GM18867 (cell line): ENCODE results near the gene ANKUB1.

Experiments used
- ATAC-seq: cut with Tn5 transposase; IDR thresholded peaks from one replicate; pipeline ENCODE4 v1.9.1; 2021; ENCODE audit warnings: mild to moderate bottlenecking, moderate library complexity; ENCODE audit not compliant: unreplicated experiment

The ANKUB1 gene

DNA sequence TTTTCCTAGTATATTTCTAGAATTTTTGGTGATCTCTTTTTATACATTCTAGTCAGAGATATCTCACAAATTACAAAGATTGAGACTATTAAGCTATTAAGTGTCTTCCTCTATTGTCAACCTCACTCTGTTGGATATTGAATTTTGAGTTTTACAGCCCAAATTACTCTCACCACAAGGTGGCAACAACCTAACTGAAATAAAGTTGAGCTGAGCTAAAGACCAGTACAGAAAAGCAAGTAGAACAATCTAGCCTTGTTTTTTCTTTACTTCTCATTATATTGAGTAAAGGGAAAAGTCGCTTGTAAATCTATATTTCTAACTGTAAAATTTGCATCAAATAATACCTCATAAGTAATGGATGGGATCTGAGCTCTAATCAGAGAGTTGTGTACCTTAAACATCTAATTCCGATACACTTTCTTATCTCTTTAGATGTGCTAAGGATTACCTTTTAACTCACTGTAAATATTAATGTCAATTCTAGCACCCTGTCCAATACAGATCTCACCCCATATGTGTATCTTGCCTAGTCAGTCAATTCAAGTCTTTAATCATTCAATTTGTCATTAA is 26.5 kb downstream of the ANKUB1 start:
- no peak for ATAC-seq

DNA sequence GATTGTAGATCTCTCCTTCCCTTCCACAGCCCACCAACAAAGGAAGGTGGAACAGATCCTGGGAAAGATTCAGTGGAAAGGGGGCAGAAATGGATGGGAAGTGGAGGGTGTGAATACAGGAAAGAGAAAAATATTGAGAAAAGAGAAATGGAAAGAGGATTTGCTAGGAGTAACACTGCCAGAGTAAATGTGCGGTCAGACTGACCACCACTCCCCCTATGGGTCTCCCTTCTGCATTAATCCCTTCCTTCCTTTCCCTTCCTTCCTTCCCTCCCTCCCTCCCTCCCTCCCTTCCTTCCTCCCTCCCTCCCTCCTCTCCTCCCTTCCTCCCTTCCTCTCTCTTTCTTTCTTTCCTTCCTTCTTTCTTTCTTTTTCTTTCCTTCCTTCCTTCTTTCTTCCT is 28.1 kb downstream of the ANKUB1 start:
- ATAC-seq, result no peak

- ATAC-seq, result no peak
Observed at GRCh38 chr3:149763565-149764195, 28.7 kb downstream of the ANKUB1 start.

DNA sequence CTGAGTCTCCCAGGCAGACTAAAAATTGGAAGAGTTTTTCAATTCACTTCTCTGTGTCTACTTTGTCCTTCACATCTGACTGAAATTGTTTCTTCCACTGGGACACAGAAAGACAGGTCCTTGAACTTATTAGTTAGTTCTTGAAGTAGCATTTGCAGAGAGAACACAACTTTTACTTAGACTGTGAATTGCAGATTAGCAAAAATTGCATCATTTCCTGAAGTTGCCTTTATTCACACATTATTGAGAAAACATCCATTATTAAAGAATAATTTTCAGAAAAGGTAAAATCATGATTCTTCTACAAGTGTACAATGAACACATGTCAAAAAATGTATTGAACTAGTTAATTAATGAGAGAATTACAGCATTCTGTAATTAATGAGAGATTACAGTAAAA is 38.6 kb downstream of the ANKUB1 start:
- no peak for ATAC-seq

DNA sequence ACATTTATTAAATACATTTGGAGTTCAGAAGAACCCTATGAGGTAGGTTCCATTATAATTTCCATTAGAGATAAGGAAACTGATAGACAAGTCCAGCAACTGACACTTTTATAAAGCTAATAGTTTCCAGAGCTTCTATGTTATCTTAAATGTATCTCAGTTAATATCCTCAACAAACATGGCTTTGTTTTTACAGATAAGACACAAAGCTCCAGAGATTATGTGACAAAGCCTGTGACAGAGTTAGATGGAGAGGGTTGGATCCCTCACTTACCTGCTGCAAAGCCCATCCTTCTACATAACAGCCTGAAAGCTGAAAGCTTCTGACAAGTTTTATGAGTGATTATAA is 39.6 kb downstream of the ANKUB1 start:
- ATAC-seq, result no peak

GRCh38 chr3:149752051-149752787 is 40.1 kb downstream of the ANKUB1 start, which contains the start of gene COMMD2:
COMMD2 (minus strand) TSS chr3:149752489; CDS start chr3:149752444, 45 bp downstream.
- peak; percentile 99 for ATAC-seq

- ATAC-seq, result no peak
Observed at GRCh38 chr3:149751551-149751950, 40.8 kb downstream of the ANKUB1 start.

- ATAC-seq, result no peak
Observed at GRCh38 chr3:149744606-149745005, 47.7 kb downstream of the ANKUB1 start.

- no peak for ATAC-seq
Observed at GRCh38 chr3:149744151-149744550, 48.2 kb downstream of the ANKUB1 start.

GRCh38 chr3:149739396-149739795 is 53.0 kb downstream of the ANKUB1 start:
- ATAC-seq, result no peak

DNA sequence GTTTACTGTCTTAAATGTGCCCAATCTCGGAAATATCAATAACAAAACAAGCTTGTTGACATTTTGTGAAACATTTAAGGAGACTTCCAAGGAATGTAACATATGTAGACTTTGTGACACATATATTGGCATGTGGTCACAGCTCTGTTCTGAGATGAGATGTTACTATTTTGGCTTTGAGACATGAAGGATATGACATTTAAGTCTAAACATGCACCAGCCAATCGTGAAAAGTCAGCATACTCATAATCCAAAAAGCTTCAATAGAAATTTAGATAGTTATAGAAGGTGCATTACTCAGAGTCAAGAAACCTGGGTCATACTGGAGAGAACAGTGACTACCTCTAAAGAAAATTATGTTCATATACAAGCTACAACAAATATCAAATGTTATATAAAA is 53.5 kb downstream of the ANKUB1 start:
- ATAC-seq, result no peak

DNA sequence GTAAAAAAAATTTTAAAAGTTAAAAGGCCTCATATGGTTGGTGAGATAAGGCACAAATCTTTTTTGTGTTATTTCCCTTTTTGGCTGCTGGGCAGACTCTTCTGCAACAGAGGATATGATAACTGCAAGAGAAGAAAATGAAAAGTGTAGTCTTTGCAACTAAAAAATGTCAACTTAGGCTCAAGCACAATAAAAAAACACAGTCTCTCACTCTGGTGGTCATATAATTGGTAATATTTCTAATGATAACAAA is 55.5 kb downstream of the ANKUB1 start:
- ATAC-seq, result no peak

- ATAC-seq, result no peak
Observed at GRCh38 chr3:149736175-149736952, 56.0 kb downstream of the ANKUB1 start.

DNA sequence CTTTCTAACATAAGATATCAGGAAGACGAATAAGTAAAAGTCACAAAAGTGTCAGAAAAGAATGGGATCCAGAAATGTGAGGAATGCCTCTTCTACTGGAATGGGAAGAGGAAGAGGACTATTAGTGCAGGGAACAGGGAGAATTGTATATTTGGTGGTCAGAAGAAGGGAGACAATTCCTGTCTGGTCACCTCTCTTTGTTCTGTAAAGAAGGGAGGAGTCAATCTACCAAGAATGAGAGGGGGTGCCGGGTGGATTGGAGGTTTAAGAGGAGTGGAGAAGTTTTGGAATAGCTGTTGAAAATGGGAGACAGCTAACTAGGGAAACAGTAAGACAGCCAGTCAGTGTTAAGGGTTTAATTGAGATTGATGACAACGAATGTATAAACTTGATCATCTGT is 60.1 kb downstream of the ANKUB1 start:
- ATAC-seq, result no peak

DNA sequence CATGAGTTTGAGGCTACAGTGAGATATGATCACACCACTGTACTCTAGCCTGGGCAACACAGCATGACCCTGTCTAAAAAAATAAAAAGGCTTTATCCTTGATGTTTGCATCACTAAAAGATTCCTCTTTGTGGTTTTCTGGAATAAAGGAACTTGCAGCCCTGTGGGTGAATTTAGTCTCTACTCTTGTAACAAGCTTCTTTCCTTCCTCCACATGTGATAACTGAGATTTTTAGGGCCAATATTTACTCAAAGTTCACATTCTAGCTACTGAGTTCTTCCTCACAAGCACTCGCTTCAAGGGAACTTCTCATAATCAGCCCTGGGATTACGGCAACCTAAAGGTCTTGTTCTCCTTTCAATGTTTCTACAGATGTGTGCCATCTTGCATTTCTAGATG is 64.7 kb downstream of the ANKUB1 start:
- no peak for ATAC-seq

GRCh38 chr3:149726716-149727407 is 65.5 kb downstream of the ANKUB1 start:
- ATAC-seq, result peak; percentile 89

DNA sequence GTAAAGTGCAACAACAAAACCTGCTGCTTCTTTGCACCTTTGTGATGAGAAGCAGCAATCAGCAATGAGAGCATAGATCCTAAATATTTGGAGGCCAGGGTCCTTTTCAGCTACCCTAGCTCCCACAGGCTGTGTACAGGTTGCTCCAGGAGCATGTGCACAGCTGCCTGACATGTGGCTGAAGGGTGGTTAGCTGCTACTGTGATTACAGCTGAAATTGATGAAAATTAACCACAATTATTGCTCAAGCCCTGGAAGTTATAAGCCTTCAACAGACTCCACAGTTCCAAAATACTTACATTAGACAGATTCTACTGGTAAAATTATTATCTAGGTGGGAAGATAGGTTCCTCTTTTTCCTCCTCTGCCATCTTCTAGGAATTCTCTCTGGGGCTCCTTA is 68.6 kb downstream of the ANKUB1 start:
- no peak for ATAC-seq

DNA sequence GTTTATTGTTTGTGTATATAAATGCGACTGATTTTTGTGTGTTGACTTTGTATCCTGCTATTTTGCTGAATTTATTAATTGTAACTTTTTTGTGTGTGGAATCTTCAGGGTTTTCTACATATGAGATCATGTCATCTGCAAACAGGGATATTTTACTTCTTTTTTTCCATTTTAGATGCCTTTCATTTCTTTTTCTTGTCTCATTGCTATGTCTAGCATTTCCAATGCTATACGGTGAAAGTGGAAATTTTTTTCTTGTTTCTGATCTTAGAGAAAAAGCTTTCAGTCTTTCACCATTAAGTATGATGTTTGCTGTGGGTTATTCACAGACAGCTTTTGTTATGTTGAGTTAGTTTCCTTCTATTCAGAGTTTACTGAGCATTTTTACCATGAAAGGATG is 71.4 kb downstream of the ANKUB1 start:
- ATAC-seq, result no peak

- no peak for ATAC-seq
Observed at GRCh38 chr3:149717391-149718056, 74.8 kb downstream of the ANKUB1 start.

DNA sequence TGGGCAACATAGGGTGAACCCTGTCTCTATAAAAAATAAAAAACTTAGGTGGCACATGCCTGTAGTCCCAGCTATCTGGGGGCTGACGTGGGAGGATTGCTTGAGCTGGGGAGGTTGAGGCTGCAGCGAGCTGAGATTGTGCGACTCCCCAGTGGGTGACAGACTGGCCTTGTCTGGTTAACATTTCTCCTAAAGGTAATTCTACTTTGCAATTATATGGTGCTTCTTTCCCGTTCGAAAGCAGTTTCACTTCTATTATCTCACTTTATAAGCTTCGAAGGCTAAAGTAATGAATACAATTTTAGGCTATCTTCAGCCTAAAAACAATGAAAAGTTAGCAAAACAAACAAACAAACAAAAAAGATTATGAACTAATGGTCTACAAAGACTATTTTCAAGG is 75.4 kb downstream of the ANKUB1 start:
- ATAC-seq, result no peak

- ATAC-seq, result no peak
Observed at GRCh38 chr3:149715247-149715646, 77.1 kb downstream of the ANKUB1 start.
